ENCODE measurements around the gene G6PC1.
"Not testable (repeated sequence)": the region's sequence is repeated elsewhere in the genome, so short reads cannot be mapped to it uniquely, and the experiment has no call there.

G6PC1 gene

DNA sequence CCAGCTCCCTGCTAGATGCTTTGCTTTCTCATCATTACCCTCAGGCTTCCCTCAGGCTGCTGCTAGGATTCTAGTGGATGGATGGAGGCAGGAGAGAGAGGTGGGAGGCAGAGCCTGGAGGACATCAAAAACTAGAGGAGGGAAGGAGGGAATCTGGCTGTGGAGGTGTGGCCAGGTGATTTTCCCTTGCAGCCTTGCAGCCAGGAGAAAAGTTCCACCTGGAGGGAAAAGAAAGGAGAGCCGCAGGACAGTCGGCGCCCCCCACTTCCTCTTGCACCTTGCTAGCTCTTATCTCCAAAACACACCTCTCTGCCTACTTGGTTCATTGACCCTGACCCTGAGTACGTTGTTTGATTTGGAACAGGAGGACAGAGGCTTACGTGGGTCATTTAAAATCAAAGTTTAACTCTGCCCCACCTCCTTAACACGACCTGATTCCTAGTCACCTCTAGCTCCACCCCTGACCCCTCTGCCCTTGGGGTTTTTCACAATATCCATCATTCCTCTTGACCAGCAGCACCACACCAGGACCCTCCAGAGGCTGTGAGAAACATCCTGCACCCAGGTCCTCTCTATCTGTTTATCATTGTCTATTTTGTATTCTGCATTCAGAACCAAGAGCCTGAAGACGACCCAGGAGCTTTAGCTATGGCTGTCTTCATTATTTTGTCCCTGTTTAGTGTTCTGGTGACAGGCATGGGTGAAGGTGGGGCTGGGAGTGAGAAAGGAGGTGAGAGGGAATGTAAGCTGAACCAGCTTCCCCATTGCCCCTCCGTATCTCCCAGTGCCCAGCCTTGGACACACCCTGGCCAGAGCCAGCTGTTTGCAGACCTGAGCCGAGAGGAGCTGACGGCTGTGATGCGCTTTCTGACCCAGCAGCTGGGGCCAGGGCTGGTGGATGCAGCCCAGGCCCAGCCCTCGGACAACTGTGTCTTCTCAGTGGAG lies 33.7 kb upstream of the G6PC1 start:
- TF ChIP-seq, protein P1, sequence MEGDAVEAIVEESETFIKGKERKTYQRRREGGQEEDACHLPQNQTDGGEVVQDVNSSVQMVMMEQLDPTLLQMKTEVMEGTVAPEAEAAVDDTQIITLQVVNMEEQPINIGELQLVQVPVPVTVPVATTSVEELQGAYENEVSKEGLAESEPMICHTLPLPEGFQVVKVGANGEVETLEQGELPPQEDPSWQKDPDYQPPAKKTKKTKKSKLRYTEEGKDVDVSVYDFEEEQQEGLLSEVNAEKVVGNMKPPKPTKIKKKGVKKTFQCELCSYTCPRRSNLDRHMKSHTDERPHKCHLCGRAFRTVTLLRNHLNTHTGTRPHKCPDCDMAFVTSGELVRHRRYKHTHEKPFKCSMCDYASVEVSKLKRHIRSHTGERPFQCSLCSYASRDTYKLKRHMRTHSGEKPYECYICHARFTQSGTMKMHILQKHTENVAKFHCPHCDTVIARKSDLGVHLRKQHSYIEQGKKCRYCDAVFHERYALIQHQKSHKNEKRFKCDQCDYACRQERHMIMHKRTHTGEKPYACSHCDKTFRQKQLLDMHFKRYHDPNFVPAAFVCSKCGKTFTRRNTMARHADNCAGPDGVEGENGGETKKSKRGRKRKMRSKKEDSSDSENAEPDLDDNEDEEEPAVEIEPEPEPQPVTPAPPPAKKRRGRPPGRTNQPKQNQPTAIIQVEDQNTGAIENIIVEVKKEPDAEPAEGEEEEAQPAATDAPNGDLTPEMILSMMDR (IDR thresholded peaks at IDR 0.05; ENCODE audit: control insufficient read depth, extremely low read depth, insufficient read depth) = no peak
- H3K4me3 ChIP-seq (ENCODE audit: low read depth, low read length) = no peak overlapping the region
- DNase-seq (ENCODE audit: low read depth) = no peak

DNA sequence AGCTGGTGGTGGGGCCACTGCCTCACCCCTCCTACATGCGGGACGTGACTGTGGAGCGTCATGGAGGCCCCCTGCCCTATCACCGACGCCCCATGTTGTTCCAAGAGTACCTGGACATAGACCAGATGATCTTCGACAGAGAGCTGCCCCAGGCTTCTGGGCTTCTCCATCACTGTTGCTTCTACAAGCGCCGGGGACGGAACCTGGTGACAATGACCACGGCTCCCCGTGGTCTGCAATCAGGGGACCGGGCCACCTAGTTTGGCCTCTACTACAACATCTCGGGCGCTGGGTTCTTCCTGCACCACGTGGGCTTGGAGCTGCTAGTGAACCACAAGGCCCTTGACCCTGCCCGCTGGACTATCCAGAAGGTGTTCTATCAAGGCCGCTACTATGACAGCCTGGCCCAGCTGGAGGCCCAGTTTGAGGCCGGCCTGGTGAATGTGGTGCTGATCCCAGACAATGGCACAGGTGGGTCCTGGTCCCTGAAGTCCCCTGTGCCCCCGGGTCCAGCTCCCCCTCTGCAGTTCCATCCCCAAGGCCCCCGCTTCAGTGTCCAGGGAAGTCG lies 32.8 kb upstream of the G6PC1 start:
- H3K4me3 ChIP-seq (ENCODE audit: low read depth, low read length); DNase-seq (ENCODE audit: low read depth): not testable (repeated sequence)

DNA sequence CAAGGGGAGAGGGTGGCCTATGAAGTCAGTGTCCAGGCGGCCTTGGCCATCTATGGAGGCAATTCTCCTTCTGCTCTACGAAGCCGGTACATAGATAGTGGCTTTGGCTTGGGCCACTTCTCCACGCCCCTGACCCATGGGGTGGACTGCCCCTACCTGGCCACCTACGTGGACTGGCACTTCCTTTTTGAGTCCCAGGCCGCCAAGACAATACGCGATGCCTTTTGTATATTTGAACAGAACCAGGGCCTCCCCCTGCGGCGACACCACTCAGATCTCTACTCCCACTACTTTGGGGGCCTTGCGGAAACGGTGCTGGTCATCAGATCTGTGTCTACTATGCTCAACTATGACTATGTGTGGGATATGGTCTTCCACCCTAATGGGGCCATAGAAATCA lies 32.3 kb upstream of the G6PC1 start:
- DNase-seq (ENCODE audit: low read depth) = no peak
- TF ChIP-seq, protein P1 (IDR thresholded peaks at IDR 0.05; ENCODE audit: control insufficient read depth, extremely low read depth, insufficient read depth) = no peak
- H3K4me3 ChIP-seq (ENCODE audit: low read depth, low read length) = no peak overlapping the region

DNA sequence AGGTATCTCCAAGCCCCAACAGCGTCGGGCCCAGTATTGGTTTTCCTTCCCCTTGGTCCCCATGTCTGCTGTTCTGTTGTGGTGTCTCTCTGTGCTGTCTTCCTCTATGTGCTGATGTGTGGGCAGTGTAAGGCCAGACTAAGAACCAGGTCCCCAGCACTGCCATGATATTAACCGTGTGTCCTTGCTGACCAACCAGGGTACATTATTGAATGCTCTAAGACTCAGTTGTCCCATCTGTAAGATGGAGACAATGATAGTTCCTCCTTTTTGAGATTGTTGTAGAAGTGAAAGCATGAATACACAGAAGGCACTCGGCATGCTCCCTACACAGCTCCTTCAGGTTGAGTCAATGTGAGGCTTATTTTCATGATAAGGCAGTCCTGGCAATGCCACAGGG lies 29.0 kb upstream of the G6PC1 start:
- H3K4me3 ChIP-seq (ENCODE audit: low read depth, low read length) = no peak overlapping the region
- no peak for DNase-seq (ENCODE audit: low read depth)
- TF ChIP-seq, protein P1 (IDR thresholded peaks at IDR 0.05; ENCODE audit: control insufficient read depth, extremely low read depth, insufficient read depth) = no peak

DNA sequence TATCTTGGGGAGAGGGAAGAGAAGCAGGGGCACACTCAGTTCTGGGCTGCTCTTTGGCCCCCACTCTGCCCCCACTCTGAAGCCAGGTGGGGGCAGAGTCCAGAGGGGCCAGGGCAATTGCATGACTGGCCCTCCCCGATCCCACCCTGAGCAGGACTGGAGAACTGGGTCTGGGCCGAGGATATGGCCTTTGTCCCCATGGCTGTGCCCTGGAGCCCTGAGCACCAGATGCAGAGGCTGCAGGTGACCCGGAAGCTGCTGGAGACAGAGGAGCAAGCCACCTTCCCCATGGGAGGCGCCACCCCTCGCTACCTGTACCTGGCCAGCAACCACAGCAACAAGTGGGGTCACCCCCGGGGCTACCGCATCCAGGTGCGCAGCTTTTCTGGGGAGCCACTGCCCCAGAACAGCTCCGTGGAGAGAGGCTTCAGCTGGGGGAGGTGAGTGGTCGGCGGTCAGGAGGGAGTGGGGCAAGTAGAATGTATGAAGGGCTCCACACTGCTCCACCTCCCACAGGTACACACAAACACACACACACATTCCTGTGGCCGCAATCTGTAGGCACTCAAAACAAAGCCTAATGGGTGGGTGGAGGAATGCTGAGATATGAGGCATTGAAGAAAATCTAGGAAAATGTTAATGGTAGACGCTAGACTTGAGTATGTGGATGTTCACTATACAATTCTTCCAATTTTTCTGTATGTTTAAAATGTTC lies 28.2 kb upstream of the G6PC1 start:
- no peak overlapping the region for H3K4me3 ChIP-seq (ENCODE audit: low read depth, low read length)
- no peak for DNase-seq (ENCODE audit: low read depth)
- TF ChIP-seq, protein P1 (IDR thresholded peaks at IDR 0.05; ENCODE audit: control insufficient read depth, extremely low read depth, insufficient read depth) = no peak

DNA sequence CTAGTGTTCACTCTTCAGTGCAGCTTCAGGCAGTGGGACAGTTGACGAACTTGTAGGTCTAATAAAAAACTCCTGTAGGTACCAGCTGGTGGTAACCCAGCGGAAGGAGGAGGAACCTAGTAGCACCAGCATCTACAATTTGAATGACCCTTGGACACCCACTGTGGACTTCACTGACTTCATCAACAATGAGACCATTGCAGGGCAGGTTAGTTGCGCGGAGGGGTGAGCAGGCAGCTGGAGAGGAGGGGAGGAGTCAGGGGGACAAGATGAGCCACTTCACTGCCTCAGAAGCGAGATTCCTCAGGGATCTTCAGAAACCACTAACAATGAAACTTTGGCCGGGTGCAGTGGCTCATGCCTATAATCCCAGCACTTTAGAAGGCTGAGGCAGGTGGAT lies 27.3 kb upstream of the G6PC1 start:
- no peak for DNase-seq (ENCODE audit: low read depth)
- TF ChIP-seq, protein P1 (IDR thresholded peaks at IDR 0.05; ENCODE audit: control insufficient read depth, extremely low read depth, insufficient read depth) = no peak
- no peak overlapping the region for H3K4me3 ChIP-seq (ENCODE audit: low read depth, low read length)

DNA sequence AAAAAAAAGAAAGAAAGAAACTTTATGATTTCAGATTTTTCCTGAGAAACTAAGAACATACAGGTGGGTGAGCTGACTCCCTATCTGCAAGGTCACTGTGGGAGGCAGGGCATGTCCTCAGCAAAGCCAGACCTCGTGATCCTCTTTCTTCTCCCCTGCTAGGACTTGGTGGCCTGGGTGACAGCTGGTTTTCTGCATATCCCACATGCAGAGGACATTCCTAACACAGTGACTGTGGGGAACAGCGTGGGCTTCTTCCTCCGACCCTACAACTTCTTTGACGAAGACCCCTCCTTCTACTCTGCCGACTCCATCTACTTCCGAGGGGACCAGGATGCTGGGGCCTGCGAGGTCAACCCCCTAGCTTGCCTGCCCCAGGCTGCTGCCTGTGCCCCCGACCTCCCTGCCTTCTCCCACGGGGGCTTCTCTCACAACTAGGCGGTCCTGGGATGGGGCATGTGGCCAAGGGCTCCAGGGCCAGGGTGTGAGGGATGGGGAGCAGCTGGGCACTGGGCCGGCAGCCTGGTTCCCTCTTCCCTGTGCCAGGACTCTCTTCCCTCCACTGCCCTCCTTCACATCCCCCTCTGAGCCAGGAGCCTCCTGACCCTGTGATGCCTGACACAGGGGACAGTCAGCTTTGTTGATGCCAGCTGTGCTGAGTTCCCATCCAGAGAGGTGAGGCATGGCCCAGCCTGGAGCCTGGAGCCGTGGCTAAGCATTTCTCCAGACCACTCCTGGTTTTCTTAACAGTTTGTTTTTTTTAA lies 26.5 kb upstream of the G6PC1 start:
- H3K4me3 ChIP-seq (ENCODE audit: low read depth, low read length); DNase-seq (ENCODE audit: low read depth): not testable (repeated sequence)
